GM23338 (cell line): ENCODE measurements around the gene MARCHF10.

ENCODE experiments used
- CTCF ChIP-seq, 2 experiments: fragments of 200-600 bp in 1 of 2; sonication (generic) in 1 of 2; conservative IDR thresholded peaks; 2 replicates each; pipeline versions ENCODE4 v1.5.1 to v1.6.1; 2016 to 2017; ENCODE audit warnings: antibody characterized with exemption in 2 of 2, low read depth in 2 of 2, mild to moderate bottlenecking in 2 of 2, moderate library complexity in 1 of 2
- EZH2 ChIP-seq: fragments of 200-600 bp; sonication (generic); IDR thresholded peaks from one replicate; pipeline ENCODE4 v1.8.0; 2017; ENCODE audit warnings: antibody characterized with exemption, mild to moderate bottlenecking, low read depth; ENCODE audit not compliant: unreplicated experiment
- EZH2phosphoT487 ChIP-seq: fragments of 200-600 bp; sonication (generic); IDR thresholded peaks from one replicate; pipeline ENCODE4 v1.8.1; 2018; ENCODE audit warnings: antibody characterized with exemption; ENCODE audit not compliant: unreplicated experiment
- JUNB ChIP-seq: IDR thresholded peaks from one replicate; pipeline ENCODE4 v1.6.1; 2016; ENCODE audit warnings: antibody characterized with exemption; ENCODE audit not compliant: unreplicated experiment
- POLR2AphosphoS5 ChIP-seq: IDR thresholded peaks from 2 replicates; pipeline ENCODE4 v1.6.1; 2016; ENCODE audit warnings: antibody characterized with exemption, low read depth
- REST ChIP-seq: IDR thresholded peaks from one replicate; pipeline ENCODE4 v1.6.1; 2018; ENCODE audit warnings: antibody characterized with exemption; ENCODE audit not compliant: unreplicated experiment
- ZNF331 ChIP-seq: fragments of 250-450 bp; sonication (Bioruptor Pico); IDR thresholded peaks from 2 replicates; pipeline ENCODE4 v1.5.0; 2020; ENCODE audit warnings: low read depth, mild to moderate bottlenecking, moderate library complexity
- ZNF462 ChIP-seq: fragments of 250-450 bp; sonication (Bioruptor Pico); IDR thresholded peaks from 2 replicates; pipeline ENCODE4 v1.5.0; 2020; ENCODE audit warnings: mild to moderate bottlenecking, moderate library complexity

- TF ChIP-seq CTCF (conservative IDR thresholded peaks at IDR 0.05; ENCODE audit: low read depth in 2 of 2) (no peak), EZH2 (no peak), POLR2AphosphoS5 (no peak), JUNB (no peak), EZH2phosphoT487 (no peak), REST (no peak), ZNF462 (CRISPR knock-in tag) (no peak), ZNF331 (CRISPR knock-in tag) (no peak)
These were observed 88.5 kb downstream of the MARCHF10 start for GRCh38 chr17:62719586-62719985.
